HG03571 (cell line): ENCODE data around the gene DNAH17.
"Not testable (repeated sequence)": the region's sequence is repeated elsewhere in the genome, so short reads cannot be mapped to it uniquely, and the experiment has no call there.

Experiments used
- ATAC-seq: cut with Tn5 transposase; IDR thresholded peaks from one replicate; pipeline ENCODE4 v1.9.1; 2021; ENCODE audit not compliant: unreplicated experiment

DNAH17 gene

GRCh38 chr17:78484271-78485246 lies 92.6 kb downstream of the DNAH17 start:
- no peak for ATAC-seq

- no peak for ATAC-seq
Observed at GRCh38 chr17:78479369-78479768, 97.8 kb downstream of the DNAH17 start.

- ATAC-seq: no peak
Observed at GRCh38 chr17:78478757-78479297, 98.4 kb downstream of the DNAH17 start.

- ATAC-seq: no peak
Observed at GRCh38 chr17:78477913-78478756, 99.1 kb downstream of the DNAH17 start.

GRCh38 chr17:78476973-78477372 lies 100.2 kb downstream of the DNAH17 start:
- no peak for ATAC-seq

GRCh38 chr17:78476149-78476548 lies 101.0 kb downstream of the DNAH17 start:
- no peak for ATAC-seq

- ATAC-seq: no peak
Observed at GRCh38 chr17:78475211-78475610, 102.0 kb downstream of the DNAH17 start.

GRCh38 chr17:78474614-78475146 lies 102.5 kb downstream of the DNAH17 start:
- ATAC-seq: peak; percentile 65

GRCh38 chr17:78473951-78474613 lies 103.1 kb downstream of the DNAH17 start:
- no peak for ATAC-seq

GRCh38 chr17:78472035-78472905 lies 104.9 kb downstream of the DNAH17 start:
- ATAC-seq: no peak

- ATAC-seq: no peak
Observed at GRCh38 chr17:78471635-78472034, 105.6 kb downstream of the DNAH17 start.

GRCh38 chr17:78469443-78469842 lies 107.8 kb downstream of the DNAH17 start:
- no peak for ATAC-seq

GRCh38 chr17:78468366-78468765 lies 108.8 kb downstream of the DNAH17 start:
- ATAC-seq: no peak

GRCh38 chr17:78466786-78467715 lies 110.1 kb downstream of the DNAH17 start:
- no peak for ATAC-seq

GRCh38 chr17:78466109-78466785 lies 110.9 kb downstream of the DNAH17 start:
- ATAC-seq: not testable (repeated sequence)

GRCh38 chr17:78462148-78462547 lies 115.0 kb downstream of the DNAH17 start:
- ATAC-seq: no peak

- no peak for ATAC-seq
Observed at GRCh38 chr17:78461799-78462053, 115.5 kb downstream of the DNAH17 start.
